ENCODE data around the gene KIF23.

Gene KIF23

DNA sequence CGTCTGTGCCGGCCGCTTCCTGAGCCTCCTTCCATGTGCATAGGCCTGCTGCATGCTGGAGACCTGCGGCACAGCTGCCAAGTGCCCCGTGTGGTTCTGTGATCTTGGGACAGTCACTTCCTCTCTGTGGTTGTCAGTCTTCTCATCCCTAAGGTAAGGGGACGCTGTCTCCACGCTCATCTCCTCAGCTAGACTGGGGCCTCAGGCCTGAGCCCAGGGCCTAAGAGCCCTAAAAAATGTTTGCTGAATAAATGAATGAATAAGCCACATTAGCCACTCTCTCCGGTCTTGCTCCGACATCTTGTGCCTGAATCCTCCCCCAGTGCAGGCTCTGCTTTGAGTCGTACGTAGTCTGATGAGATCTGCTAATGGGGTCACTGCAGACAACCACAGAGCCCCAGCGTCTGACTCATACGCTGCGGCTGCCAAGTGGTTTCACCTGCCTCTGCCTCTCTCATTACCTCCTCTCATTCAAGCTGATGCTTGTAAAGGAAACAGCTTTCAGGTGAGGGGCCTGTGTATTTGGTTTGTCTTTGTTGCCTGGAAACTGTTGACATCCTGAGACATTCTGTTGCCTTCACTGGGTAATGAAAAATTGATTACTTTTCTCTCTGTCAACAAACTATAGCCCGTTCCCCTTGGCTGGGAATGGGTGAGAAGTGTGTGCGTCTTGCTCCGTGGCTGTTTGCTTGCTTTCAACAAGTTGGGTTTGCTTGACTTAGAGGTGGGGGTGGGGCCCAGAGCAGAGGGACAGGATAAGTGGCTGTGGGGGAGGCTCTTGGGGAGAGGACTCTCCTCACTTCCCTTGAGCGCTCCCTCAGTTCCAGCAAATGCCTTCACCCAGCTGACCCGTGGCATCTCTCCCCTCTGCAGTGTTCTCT lies 54.3 kb downstream of the KIF23 start:
- peak; percentile 90 for DNase-seq

DNA sequence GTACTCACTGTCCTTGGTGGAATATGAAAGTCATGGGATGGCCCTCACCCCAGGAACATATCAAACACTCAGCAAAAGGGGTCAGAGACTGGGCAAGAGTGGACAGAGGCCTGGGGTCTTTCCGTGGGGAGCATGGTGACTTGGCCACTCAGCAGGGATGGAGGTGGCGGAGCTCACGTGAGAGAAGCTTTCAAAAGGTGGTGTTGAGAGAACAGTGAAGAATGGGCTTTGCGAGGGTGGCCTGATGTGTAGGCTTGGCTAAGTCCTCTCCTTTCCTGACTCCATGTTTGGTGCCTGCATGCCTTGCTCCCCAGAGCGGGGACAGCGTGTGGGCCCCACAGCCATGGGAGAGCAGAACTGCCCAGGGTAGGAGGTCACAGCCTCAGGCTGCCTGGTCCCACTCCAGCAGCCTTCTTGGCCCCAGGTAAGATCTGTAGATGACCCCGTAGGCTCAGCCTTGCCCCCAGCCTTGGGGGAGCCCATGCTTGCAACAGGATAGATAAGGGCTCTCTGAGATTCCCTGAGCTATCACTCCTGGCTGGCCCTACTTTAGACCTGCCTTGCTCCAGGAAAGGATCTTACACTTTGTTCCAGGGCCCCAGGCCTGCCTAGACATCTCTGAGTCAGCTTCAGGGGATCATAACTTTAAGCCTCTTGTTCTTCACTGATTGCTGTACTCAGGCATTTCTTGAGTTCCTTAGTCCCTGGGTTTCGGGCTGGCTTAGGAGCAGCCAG lies 55.5 kb downstream of the KIF23 start:
- DNase-seq, result no peak

DNA sequence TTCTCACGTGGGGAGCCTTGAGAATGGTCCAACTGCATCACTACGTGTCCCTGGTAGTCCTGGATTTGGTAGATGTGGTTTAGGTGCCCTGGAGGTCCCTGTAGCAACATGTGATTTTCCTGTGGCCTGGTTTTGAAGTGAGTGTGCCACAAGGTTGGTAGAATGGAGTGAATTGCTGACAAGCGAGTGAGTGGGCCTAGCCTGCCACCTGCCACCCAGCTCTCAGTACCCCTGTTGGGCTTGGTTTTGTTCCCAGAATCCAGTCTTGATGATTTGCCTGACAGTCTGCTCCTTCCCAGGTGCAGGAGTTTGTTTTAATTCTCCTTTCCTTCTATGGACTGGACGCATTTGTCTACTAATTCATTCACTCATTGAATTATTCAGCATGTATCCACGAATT lies 57.9 kb downstream of the KIF23 start:
- DNase-seq, result no peak

DNA sequence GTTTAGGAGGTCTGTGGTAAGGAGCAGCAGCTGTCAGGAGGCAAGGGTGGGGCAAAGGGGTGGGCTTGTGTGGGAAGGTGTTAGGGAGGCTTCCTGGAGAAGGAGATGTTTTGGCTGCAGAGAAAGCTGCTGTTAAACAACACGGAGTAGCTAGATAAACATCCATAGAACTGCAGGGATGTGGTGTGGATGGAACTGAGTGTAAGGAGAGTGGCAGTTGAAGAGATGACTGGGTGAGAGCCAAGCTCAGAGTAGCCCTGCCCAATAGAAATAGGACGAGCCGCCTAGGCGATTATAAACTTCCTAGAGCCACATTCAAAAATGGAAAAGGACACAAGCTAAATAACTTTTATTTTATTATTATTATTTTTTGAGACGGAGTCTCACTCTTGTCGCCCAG lies 58.4 kb downstream of the KIF23 start:
- no peak for DNase-seq

DNA sequence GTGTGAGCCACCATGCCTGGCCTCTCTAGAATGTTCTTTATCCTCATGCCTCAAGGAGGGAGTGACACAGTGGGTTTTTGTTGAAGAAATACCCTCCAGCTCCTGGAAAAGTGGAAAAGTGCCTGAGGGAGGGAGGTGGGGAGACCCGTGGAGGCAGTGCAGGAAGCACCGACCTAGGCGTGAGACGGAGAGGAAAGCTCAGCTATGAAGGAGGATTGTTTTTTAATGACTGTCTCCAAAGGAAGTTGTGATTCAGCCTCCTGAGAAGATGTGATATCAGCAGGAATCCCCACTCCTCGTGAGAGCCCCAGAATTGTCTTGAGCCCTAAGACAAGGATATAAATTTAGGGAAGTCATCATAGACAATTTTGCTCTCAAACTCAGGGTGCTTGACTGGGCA lies 60.1 kb downstream of the KIF23 start:
- no peak for DNase-seq

DNA sequence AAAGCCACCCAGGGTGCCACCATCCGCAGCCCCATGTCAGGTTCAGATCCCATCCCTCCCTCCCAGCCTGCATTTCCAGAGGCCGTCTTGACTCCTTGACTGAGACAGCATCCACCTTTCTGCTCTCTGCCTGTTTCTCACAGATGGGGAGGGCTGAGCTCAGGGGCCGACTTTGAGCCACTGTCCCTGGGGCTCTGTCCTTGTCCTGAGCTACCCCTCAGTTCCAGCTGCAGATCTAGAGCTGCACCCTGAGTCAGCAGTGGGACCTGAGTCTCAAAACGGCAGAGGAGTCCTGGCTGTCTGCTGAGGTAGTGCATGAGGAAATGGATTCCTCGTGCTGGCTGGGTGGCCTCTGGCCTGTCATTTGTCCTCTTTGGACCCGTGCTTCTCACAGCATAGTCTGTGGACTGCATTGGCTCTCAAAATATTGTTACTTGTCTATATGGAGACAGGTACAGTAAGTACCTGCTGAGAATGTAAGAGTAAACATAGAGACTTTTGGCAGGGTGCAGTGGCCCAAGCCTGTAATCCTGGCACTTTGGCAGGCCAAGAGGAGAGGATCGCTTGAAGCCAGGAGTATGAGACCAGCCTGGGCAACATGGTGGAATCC lies 60.8 kb downstream of the KIF23 start:
- no peak for DNase-seq

DNA sequence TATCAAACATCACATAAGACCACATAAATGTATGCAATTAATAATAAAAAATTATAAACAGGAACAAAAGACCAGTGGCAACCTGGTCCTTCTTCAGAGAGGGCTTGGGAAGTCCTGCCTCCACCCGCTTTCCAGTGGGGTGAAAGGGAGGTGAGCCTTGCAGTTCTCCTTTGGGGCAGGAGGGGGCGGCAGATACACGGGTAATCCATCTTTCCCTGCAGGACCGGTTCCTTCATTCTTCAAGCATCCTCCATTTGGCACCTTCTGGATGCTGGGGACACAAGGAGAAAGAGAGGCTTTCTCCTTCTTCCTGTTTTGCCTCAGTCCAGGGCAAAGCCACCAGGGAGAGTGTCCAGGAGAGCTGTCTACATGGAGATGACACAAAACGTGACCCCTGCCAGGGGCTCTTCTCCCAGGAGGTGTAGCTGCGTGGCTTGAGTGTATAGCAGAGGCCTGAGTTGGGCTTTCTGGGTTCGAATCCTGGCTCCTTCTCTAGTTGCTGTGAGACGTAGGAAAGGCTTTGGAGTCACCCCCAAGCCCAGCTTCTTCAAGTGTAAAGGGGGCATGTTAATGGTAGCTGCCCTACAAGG lies 61.7 kb downstream of the KIF23 start:
- DNase-seq, result no peak

DNA sequence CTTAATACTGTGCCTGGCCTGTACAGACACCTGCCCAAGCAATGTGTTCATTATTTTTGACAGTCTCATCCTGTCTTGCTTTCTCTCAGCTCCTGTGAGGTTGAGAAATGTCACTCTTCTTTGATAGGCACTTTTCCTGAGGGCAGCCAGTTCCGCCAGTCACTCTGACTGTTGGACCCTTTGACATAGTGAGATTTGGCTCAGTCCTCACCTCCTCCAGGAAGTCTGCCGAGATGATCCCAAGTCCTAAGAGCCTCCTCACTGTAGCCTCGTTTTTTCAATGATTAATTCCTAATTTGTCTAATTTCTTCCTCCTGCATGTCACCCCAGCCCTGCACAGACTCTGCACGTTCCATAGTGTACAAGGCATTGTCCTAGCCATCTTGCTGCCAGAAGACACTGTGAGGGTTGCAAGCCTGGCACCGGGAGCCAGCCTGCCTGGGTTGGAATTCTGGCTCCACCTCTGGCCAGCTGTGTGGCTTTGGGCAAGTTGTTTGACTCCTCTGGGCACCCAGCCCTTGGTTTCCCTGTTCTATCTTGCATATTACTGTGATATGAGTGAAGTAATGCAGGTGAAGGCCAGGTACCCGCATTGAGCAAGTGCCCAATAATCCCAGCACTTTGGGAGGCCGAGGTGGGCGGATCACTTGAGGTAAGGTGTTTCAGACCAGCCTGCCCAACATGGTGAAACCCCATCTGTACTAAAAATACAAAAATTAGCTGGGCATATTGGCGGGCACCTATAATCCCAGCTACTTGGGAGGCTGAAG lies 62.7 kb downstream of the KIF23 start:
- no peak for DNase-seq

DNA sequence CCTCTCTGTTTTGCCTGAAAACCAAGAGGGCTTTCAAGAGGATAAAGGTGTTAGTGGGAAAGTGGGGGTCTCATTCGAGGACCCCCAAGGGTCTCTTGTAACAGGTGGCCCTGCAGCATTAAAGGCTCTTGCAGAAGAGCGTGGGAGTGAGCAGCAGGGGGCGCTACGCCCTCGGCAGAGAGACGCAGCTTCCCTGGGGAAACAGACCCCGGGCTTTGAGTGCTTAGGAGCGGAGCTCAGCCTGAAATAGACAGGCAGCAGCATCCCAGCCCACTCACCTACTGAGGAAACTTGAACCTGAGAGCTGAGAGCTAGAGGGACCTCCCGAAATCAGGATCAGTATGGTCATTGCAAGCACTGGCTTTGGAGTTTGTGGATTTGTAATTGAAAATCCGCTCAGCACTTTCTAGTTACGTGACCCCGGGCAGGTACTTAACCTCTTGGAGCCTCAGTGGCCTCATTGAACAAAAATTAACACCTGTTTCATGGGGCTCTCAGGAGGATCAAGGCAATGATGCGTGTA lies 64.2 kb downstream of the KIF23 start:
- no peak for DNase-seq

DNA sequence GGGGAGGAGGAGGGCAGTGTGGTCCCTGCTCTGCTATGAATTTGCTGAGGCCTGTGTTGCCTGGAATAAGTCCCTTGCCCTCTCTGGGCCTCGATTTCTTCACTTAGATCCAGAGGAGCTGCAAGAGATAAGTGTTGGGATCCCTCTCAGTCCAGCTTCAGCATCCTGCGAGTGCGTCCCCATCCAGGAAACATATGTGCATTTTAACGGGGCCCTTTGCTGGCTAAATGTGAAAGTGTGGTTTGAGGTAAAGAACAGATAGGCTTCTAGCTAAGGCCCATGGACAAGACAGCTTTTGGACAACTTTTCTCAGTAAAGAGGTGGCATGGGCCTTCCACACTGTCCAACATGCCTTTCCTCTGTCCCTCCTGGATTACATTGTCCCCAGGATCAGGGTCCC lies 64.9 kb downstream of the KIF23 start:
- DNase-seq, result no peak

DNA sequence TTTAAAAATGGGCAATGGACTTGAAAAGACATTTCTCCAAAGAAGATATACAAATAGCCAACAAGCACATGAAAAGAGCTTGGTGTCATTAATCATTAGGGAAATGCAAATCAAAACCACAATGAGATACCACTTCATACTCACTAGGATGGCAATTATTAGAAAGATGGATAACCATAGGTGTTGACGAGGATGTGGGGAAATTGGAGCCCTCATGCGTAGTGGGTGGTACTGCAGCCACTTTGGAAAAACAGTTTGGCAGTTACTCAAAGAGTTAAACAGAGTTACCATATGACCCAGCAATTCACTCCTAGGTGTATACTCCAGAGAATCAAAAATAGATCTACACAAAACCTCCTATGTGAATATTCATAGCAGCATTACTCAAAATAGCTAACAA lies 65.8 kb downstream of the KIF23 start:
- DNase-seq, result no peak

DNA sequence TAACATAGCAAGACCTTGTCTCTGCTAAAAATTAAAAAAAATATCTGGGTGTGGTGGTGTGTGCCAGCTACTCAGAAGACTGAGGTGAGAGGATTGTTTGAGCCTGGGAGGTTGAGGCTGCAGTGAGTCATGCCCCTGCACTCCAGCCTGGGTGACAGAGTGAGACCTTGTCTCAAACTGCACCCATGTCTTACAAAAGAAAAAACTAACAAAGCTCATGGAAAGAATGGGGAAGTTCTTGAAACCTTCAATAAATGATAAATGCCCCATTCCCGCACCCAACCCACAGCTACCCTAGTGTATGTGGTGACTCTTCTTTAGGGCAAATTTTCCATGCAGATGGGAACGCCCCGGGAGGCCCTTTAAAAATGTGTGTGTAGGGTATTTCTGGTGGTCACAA lies 66.8 kb downstream of the KIF23 start:
- no peak for DNase-seq

DNA sequence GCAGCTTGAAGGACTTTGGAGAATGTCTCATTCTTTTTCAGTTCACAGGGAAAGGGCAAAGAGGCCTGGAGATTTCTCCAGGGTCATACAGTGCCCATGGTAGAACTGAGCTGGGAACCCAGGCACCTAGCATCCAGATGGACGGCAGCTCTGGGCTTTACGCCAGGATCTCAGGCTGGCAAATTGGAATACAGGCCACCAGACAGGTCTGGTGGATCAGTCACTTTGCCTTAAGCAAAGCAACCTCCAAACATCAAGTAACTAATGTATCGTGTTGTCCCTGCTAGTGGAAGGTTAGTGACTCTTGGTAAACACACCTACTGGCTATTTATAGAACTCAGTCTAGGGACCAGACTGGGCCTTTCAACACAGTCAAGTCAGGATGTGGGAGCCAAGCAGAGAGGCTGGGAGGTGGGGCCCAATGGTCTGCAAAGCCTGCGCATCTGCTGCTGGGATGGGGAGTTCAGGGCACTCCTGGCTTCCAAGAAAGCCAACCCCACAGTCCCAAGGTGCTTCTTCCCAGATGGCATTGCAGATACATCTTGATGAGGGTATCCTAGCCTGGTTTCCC lies 68.6 kb downstream of the KIF23 start:
- no peak for DNase-seq

DNA sequence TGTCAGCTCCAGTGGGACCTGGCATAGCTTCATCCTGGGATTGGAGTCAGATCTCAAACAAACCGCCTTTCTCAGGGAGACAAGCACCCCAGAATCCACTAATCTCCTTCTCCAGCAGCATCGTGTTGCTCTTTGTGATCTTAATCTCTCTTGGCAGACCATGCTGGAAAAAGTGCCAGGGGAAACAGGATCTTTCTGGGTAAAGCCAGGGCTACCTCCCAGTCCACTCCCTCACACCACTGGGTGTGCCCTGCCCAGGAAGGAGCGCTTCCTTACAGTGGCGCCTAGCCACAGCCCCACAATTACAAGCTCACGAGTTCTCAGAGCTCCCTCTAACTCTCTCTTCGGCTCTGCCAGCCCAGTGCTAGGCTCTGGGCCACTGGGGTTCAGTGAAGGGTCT lies 70.7 kb downstream of the KIF23 start:
- DNase-seq, result no peak

DNA sequence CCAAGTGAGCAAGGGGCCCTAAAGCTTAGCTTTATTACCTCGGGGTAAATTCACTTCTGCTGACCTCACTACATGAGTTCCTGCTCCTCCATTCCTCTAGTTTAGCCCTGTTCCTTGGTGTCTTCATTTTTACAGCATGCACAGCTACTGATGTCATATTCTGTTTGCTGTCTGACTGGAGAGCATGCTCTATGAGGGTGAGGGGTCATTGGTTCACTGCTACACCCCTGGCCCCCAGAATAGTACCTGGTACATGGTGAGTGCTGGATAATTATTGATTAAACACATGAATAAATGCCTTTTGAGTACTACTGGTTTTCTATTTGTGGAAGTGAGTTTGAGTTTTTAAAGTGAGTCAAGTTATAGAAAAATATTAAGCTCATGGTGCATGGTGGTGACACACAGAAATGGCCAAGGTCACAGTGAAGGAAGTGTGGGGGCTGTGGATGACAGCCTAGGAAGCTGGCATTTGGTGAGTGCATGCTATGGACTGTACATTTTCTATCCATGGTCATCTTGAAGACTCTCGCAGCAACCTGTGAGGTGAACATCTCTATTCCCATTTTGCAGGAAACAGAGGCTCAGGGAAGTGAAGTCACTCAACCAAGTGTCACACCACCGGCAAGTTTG lies 72.4 kb downstream of the KIF23 start:
- no peak for DNase-seq

DNA sequence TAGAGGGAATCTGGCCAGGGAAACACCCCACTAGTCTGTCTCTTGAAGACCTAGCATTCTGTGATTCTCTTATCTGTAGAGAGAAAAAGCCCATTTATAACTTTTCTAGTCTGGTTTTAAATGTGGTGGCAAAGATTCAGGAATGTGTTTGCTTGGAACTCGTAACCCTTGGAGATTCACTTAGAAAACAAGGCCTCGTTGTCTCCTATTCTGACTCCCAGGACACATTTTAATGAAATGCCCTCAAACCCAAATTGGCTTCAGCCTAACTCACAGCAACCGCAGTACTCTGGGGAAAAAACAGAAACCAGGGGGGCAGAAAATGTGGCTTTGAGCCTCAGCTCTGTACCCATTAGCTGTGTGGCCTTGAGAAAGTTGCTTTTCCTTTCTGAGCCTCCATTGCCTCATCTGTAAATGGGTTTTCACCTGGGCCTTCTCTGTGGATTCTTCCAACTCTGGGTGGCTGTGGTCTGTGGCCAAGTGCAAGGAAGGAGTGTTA lies 75.0 kb downstream of the KIF23 start:
- no peak for DNase-seq

DNA sequence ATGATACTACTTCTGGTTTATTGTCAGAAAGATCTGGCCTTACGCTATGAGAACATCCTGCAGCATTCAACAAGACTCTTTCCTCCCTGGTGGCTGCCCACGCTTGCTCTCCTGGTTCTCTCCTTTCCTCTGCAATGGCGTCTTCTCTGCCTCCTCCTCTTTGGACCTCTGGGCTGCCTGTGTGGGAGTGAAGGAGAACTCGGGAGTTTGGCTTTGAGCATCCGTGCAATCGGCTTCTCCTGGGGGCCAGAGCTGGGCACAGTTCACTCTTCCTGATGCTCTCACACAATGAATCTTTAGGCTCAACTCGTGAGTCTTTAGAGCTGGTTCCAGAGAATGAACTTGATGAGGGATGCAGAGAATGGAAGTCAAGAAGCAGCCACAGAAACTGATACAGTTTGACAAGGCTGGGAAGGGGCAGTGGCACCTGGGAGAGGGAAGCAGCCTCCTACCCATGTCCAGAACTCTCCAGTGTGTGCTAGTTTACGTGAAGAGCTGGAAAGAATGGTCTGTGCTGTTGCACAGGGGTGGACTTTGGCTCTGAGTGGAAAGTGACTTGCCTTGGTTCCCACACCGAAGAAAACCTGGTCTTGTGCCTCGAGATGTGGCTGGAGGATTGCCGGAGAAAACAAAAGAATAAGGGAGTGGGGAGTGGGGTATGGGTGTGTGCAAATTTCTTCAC lies 76.3 kb downstream of the KIF23 start:
- no peak for DNase-seq

DNA sequence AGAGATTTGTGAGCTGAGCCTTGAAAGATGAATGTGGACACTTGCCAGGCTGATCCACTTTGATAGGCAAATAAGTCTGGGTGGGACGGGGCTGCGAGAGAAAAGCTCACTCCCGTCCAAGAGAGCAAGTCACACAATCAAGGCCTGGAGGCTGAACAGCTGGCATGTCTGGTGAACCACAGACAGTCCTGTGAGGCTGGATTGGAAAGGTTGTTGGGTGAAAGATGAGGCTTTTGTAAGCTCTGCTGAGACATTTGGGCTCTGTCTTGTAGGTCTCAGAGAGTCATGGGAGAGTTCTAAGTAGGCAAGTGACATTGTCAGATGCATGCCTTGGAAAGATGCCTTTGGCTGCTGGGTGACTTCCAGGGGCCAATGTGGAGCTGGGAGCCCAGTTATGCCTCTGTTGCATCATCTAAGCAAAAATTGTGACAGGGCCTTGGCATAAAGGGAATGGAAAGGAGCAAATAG lies 76.9 kb downstream of the KIF23 start:
- no peak for DNase-seq

DNA sequence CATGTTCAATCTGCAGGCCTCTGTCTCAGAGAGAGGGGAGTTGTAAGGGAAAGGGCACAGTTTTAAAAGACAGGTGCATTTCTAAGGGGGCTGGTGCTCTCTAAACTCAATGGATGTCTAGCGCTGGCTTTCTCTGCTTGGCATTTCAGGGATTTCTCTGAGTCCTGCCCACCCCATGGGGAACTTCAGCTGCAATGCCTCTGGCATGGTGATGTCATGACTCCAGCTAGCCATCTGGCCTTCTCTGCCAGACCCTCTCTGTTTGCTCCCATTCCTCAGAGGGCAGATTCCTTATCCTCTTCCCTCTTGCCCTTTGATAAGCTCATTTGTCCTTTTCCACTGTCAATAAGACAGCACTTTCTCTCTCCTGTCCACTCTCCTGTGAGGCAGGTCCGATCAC lies 79.3 kb downstream of the KIF23 start:
- DNase-seq, result no peak

DNA sequence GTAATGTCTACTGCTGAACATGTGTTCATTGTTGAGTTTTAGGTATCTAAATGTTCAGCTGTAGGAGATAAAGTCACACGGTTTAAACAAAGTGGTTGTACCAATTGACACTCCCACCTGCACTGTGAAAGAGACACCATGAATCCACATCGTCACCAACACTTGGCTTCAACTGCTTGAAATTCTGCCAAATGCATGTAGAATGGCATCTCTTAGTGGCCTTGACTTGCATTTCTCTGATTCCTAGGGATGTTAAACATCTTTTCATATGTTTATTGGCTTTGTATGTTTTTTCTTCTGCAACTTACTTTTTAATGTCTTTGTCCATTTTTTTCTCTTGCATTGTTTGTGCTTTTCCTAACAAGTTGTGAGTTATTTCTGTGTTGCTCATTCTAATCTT lies 81.9 kb downstream of the KIF23 start:
- no peak for DNase-seq

DNA sequence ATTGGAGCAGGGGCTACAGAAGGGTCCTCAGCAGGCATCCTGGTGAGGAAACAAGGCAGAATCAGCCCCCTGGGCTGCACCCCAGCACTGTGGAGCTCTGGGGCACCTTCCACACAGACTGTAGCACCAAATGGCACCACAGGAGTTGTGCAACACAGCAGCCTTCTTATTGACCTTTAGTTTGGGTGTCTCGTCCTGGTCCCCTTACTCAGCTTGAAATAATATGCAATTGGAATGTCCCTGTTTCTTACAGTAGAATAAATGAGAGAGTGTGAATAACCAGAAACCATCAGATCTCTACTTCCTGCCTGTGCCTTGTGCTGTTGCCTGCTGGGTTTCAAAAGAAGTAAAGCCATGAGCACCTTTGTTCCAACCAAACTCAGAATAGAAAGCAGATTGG lies 82.9 kb downstream of the KIF23 start:
- DNase-seq, result no peak

All from NCI-H187 treated with DMSO at 0.1 percent for 48 hours (cell line).